ENCODE data around the gene SLF2. TPM values are rescaled to one million over a fixed set of nuclear protein-coding genes. Genes with fewer than 3 reads are reported as not detected.

The SLF2 gene
- total and polyA plus RNA-seq, 9 of the 15 experiments (the other 6 are each of a cell fraction or from before 2014, with no cell fraction given), result 1.7 to 18.4 (median 7.8) TPM

- TF ChIP-seq XRCC5 (IDR thresholded peaks at IDR 0.05; ENCODE audit: low read depth, low read length), result no peak
- TF ChIP-seq ZKSCAN8 (CRISPR knock-in tag; IDR thresholded peaks at IDR 0.05), result no peak
- no peak for TF ChIP-seq ZNF121 (CRISPR knock-in tag; conservative IDR thresholded peaks at IDR 0.05)
- no peak; the same call in 1 of the 2 replicates for TF ChIP-seq ZBTB7A (IDR thresholded peaks at IDR 0.05; ENCODE audit: borderline replicate concordance, control insufficient read depth, low read depth, low read length)
- no peak for TF ChIP-seq U2AF2 (optimal IDR thresholded peaks at IDR 0.05; ENCODE audit: low read depth, low read length)
- peak; percentile 39; the same call in 1 of the 2 replicates for TF ChIP-seq VEZF1 (CRISPR knock-in tag; IDR thresholded peaks at IDR 0.05)
- no peak for TF ChIP-seq KLF16 (IDR thresholded peaks at IDR 0.05)
- TF ChIP-seq RERE (CRISPR knock-in tag; IDR thresholded peaks at IDR 0.05; ENCODE audit: borderline replicate concordance), result no peak
- TF ChIP-seq CREM (IDR thresholded peaks at IDR 0.05; ENCODE audit: low read depth), result peak; percentile 47; the same call in 1 of the 2 replicates
- no peak for TF ChIP-seq RREB1 (CRISPR knock-in tag; IDR thresholded peaks at IDR 0.05)
- TF ChIP-seq ZNF354B (CRISPR knock-in tag; IDR thresholded peaks at IDR 0.05), result no peak
- no peak for TF ChIP-seq NCOA2 (IDR thresholded peaks at IDR 0.05; ENCODE audit: partially characterized antibody in 2 of 2)
- no peak for TF ChIP-seq TEAD1 (CRISPR knock-in tag; IDR thresholded peaks at IDR 0.05)
- TF ChIP-seq CHD2 (IDR thresholded peaks at IDR 0.05; ENCODE audit: low read depth, low read length), result peak; percentile 54
Observed at GRCh38 chr10:100986952-100987684, 74.4 kb downstream of the SLF2 start, which contains the start of the genes MRPL43 and TWNK (continued).
